ENCODE measurements around the gene ZFHX3.

The ZFHX3 gene

DNA sequence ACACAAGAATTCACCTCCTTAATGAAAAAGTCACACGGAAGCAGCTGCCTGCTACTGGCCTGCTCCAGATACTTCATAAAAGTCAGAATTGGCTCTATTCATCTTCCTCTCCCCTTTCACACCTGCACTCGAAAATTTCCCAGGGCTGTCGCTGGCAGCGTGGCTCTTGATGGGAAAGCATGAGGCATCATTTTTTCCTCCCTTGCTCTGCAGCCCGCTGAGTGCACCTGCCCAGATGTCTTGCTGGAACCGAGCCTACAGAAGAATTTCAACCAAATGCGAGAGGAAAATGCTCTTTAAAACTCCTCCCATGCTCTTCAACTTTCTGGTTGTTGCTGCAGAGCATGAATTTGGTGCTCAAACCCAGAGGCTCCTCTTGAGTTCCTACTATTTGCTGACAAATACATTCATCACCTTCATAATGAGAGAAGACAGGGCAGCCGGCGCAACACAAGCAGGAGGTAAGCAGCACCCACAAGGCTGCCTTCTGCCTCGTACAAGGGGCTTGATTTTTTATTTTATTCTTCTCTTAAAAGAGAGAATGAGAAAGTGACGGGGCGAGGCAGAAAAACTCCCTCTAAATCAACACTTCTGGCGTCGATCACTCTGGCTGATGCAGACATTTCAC, 146.8 kb downstream of the ZFHX3 start:
- TF ChIP-seq, protein P1, sequence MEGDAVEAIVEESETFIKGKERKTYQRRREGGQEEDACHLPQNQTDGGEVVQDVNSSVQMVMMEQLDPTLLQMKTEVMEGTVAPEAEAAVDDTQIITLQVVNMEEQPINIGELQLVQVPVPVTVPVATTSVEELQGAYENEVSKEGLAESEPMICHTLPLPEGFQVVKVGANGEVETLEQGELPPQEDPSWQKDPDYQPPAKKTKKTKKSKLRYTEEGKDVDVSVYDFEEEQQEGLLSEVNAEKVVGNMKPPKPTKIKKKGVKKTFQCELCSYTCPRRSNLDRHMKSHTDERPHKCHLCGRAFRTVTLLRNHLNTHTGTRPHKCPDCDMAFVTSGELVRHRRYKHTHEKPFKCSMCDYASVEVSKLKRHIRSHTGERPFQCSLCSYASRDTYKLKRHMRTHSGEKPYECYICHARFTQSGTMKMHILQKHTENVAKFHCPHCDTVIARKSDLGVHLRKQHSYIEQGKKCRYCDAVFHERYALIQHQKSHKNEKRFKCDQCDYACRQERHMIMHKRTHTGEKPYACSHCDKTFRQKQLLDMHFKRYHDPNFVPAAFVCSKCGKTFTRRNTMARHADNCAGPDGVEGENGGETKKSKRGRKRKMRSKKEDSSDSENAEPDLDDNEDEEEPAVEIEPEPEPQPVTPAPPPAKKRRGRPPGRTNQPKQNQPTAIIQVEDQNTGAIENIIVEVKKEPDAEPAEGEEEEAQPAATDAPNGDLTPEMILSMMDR (IDR thresholded peaks at IDR 0.05; ENCODE audit: low read depth, low read length) = no peak
- DNase-seq (ENCODE audit: extremely low read depth, low read depth) = no peak

DNA sequence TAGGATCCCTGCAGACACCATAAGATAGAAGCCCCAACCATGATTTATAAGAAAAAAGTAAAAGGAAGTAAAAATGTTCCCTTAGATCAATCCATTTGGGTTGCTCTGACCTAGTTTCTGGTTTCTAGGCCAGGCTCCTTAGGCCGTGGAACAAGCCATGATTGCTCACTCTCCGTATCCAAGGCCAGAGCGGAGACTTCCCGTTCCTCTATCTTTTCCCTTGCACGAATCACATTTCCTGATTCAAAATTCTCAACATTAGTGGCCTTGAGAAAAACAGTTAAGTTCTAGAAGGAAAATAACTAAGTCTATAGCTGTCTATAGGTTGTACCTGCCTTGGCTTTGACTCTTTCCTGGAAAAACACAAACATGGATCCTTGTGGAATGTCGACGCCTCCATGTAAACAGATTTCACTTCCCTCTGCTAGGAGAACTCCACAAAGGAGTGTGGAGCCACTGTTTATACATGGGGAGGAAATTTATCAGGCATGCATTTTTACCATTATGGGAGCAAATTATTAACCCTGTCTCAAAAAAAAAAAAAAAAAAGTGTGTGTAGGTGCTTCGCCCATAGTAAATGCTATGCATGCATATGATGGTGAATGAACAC, 149.6 kb downstream of the ZFHX3 start:
- TF ChIP-seq, protein P1 (IDR thresholded peaks at IDR 0.05; ENCODE audit: low read depth, low read length) = no peak
- no peak for DNase-seq (ENCODE audit: extremely low read depth, low read depth)

DNA sequence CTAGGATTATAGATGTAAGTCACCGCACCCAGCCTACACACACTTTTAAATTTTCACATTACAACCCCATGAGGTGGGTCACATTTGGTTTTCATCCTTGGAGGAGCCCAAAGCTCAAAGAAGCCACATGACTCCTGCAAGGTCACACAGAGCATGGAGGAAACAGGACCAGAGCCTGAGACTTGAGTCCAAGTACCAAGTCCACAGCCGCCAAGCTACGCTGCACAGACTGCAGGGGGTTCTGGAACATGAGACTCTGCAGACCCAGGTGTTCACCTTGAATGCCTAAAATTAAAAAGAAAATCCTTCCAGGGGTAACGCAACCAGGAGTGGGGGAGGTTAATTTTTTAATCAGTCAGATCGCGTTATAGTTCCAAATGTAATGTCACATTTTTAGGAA, 150.2 kb downstream of the ZFHX3 start:
- DNase-seq (ENCODE audit: extremely low read depth, low read depth) = no peak
- TF ChIP-seq, protein P1 (IDR thresholded peaks at IDR 0.05; ENCODE audit: low read depth, low read length) = no peak

DNA sequence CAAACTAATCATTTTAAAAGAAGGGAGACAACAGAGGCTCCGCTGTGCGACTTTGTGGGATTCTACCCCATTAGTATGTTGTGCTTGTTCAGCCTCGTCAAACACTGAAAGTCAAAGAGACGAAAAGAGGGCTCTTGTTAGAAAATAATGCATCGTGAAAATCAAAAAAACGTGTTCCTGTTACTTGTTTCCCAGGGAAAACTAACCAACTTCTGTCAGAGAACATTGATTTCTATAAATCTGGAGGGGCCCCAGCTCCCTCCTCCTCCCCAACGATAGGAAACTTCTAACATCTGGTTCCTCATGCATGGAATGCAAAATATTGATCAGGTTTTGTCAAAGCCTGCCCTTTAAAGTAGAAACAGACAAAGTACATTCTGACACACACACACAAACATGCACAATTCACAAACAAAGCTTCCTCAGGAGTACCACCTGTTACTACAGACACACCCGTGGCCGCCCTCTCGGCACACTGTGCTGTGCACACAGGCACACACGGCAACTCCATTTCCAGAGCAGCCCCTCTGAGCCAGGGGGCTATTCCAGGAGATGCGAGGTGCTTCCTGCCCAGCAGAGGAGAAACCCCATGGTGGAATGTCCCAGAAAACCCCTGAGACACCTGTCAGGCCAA, 151.3 kb downstream of the ZFHX3 start:
- no peak for DNase-seq (ENCODE audit: extremely low read depth, low read depth)
- TF ChIP-seq, protein P1 (IDR thresholded peaks at IDR 0.05; ENCODE audit: low read depth, low read length) = no peak

DNA sequence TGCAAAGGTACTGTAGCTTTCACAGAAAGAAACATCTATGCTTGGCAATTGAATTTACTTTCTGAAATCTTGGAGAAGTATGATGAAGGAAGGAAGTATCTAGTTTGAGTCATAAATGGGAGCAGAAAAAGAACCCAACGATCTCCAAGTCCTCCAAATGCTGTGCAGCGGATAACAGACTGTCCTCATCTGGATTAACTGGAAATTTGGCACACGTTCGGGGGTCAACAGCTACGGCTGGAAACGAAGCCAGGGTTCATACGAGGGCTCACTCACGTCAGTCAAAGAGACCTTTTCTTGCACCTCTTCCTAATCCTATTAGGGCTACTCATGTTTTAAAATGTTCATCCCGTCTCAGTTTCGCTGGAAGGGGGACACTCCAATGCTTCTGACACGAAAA, 152.0 kb downstream of the ZFHX3 start:
- TF ChIP-seq, protein P1 (IDR thresholded peaks at IDR 0.05; ENCODE audit: low read depth, low read length) = no peak
- no peak for DNase-seq (ENCODE audit: extremely low read depth, low read depth)

DNA sequence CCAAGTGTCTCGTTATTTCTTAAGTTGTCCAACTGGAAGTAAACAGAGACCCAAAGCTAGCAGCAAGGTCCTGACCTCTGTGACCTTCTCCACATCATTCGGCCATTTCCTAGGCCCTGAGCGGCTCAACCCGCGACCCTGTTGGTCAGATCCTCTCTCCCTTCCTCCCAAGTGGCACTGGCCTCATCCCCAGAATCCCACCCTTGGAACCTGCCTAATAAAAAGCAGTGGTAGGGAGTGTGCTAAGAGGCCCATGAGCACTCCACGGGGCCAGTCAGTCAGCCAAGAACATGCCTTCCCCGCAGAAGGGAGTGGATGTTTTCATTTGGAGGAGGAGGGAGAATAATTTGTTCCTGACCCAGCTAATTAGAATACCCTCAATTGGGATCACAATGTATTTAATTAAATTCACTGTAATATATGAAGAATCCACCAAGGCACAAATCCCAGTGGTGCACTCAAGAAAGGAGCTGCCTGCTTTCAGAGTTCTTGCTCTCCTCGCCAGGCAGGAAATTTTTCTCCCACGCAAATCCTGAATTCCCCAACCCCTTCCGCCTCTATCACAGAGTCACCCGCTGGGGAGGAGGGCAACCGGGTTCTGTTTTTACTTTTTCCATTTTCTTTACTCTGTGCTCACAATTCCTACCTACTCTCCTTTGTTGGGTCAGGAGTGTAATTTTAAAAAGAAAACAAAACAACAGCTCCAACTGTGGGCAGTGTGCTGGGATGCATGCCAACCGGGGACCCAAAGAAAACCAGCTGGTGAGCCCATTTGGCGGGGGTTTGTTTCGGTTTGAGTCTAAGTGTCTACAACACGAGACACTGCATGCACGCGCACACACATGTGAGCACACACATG, 153.4 kb downstream of the ZFHX3 start:
- TF ChIP-seq, protein P1 (IDR thresholded peaks at IDR 0.05; ENCODE audit: low read depth, low read length) = no peak
- no peak for DNase-seq (ENCODE audit: extremely low read depth, low read depth)

Measured in AG09319 (cell line).